Skin epidermis (tissue), 12 donors: ENCODE measurements around the gene HS6ST3.
"Not testable (repeated sequence)": the region's sequence is repeated elsewhere in the genome, so short reads cannot be mapped to it uniquely, and the experiment has no call there.

Experiments used
- H3K27ac ChIP-seq, 21 experiments: fragments of 200-600 bp; sonication (generic) in 11 of 21; one replicate each; pipeline ENCODE4 v1.5.0; 2020; ENCODE audit warnings: mild to moderate bottlenecking in 3 of 21, inconsistent platforms in 2 of 21, moderate library complexity in 2 of 21
- H3K4me3 ChIP-seq, 7 experiments: fragments of 200-600 bp; sonication (generic) in 2 of 7; one replicate each; pipeline ENCODE4 v1.5.0; 2020; ENCODE audit warnings: inconsistent platforms in 2 of 7, mild to moderate bottlenecking in 2 of 7, moderate library complexity in 1 of 7

Gene HS6ST3

GRCh38 chr13:96090240-96091101 lies 564 bp downstream of the HS6ST3 start:
- peak overlapping the region in 1 of 21 experiments; percentile 12 for H3K27ac ChIP-seq

GRCh38 chr13:96091164-96092117 lies 1.5 kb downstream of the HS6ST3 start:
- peak overlapping the region in 1 of 21 experiments; percentile 12 for H3K27ac ChIP-seq
- H3K4me3 ChIP-seq, result peak overlapping the region in 1 of 7 experiments; percentile 40

More at GRCh38 chr13:96090240-96091101, 564 bp downstream of the HS6ST3 start:
- H3K4me3 ChIP-seq, result peak overlapping the region in 6 of 7 experiments; percentile 13 to 40 (median 18)

DNA sequence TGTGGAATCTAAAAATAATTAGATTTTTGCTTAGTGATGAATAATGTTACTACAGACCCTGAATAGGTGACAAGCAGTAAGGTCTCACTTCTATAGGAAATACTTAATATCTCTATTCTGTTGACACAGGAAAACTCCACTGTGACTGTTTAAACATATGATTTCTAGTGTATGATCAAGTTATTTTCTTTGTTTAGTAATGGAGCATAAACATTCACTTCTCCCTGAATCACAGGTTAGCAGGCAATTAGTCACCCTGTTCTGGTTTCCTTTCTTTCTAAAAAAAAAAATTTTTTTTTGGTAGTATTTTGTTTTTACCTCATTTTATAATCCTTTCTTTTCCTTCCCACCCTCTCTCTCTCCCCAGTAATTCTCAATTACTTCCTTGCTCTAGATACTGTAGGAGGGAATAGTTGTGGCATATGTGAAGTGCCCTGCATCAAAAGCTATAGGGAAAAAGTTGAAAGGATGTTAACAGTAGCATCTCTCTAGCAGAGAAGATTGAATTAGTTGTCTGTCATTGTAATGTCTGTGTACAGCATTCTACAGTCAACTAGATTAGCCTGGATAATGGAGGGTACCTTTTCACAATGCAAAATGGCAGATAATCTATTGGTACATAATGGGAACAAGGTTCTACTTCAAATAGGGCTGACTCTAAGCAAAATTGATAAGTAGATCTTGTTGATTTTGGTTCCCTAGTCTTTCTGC lies 3.5 kb downstream of the HS6ST3 start:
- no peak overlapping the region for H3K4me3 ChIP-seq
- H3K27ac ChIP-seq, result no peak overlapping the region

GRCh38 chr13:96100457-96101220 lies 10.7 kb downstream of the HS6ST3 start:
- no peak overlapping the region for H3K4me3 ChIP-seq
- no peak overlapping the region for H3K27ac ChIP-seq

DNA sequence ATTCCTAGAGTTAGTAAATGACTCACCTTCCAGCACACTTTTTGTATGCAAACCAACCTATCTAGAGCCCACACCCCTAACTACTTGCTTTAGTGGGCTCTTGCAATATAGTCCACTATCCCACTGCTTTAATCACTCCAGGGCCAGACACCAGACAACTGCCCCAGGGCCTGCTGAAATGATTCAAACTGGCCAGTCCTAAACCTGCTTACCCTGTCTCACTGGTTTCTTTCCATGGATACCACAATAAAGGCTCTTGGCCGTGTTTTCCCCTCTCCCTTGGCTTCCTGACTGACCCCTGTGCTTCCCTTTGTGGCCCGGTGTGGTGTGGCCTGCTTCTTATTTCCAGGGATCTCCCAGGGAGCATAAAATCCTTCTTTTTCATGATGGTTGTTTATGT lies 14.6 kb downstream of the HS6ST3 start:
- Histone ChIP-seq H3K27ac (no peak overlapping the region), H3K4me3 (no peak overlapping the region)

- H3K27ac ChIP-seq, result not testable (repeated sequence)
Measured at GRCh38 chr13:96108072-96108471, 18.2 kb downstream of the HS6ST3 start.

DNA sequence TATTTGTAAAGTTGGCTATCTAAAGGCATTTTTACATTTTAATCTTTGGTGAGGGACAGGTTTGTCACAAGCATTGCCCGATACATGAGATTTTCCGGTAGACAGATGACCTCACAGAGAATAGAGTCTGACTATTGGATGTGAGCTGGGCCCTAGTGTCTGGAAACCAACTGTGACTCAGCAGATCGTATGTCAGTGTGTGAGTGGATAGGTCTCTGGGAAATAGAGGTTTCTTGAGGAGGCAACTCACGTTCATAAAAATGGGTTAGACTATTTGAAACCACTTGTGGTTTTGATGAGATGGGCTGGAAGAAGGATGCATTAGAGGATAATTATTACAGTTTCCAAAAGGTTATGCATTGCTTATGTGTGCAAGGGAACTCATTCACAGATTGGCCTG lies 19.2 kb downstream of the HS6ST3 start:
- Histone ChIP-seq H3K4me3 (no peak overlapping the region), H3K27ac (no peak overlapping the region)

More at GRCh38 chr13:96108072-96108471, 18.2 kb downstream of the HS6ST3 start:
- H3K4me3 ChIP-seq, result not testable (repeated sequence)

DNA sequence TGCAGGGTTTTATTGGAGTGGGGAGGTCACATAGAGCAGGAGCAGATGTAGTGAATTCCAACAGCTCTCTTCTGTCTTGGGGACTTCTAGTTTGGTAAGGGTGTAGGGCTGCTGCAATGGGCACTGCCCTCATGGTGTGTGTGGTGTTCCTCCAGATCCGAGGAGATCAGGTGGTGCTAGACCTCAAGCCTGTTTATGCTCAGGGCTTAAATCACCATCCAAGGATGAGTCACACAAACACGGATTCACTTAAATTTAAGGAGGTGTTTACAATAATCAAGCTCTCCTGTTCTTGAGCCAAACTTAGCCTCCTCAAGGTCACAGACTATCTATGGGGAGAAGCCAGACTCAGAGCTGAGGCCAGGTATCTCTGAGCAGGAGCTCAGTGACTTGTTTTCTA lies 23.0 kb downstream of the HS6ST3 start:
- Histone ChIP-seq H3K27ac (no peak overlapping the region), H3K4me3 (no peak overlapping the region)

GRCh38 chr13:96115368-96115767 lies 25.5 kb downstream of the HS6ST3 start:
- not testable (repeated sequence) for H3K4me3 ChIP-seq, H3K27ac ChIP-seq

DNA sequence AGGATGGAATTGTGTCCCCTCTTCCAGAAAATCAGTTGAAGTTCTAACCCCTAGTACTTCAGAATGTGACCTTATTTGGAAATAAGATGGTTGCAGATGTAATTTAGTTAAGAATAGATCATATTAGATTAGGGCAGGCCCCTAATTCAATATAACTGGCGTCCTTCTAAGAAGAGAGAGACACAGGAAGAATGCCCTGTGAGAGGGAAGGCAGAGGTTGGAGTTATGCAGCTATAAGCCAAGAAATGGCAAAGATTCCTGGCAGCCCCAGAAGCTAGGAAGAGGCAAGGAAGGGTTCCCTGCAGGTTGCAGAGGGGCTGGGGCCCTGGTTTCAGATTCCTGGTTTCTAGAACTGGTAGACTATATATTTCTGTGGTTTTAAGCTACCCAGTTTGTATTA lies 30.0 kb downstream of the HS6ST3 start:
- Histone ChIP-seq H3K27ac (no peak overlapping the region), H3K4me3 (no peak overlapping the region)

GRCh38 chr13:96130818-96131340 lies 41.0 kb downstream of the HS6ST3 start:
- H3K27ac ChIP-seq, result no peak overlapping the region
- H3K4me3 ChIP-seq, result no peak overlapping the region

DNA sequence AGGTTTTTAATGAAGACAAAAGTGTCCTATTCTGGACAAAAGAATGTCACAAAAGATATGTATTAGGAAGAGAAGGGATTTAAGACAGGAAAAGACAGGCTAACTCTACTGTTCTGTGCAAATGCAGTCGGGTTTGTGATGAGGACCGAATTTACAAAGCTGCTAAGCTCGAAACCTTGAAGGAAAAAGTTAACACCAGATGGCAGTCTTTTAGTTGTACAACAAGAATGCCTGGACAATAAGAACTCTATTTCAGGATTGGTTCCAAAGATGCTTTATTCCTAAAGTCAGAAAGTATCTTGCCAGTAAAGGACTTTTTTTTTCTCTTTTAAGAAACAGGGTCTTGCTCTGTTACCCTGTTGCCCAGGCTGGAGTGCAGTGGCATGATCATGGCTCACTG lies 51.1 kb downstream of the HS6ST3 start:
- no peak overlapping the region for H3K4me3 ChIP-seq
- H3K27ac ChIP-seq, result no peak overlapping the region

GRCh38 chr13:96159725-96160124 lies 69.8 kb downstream of the HS6ST3 start:
- Histone ChIP-seq H3K27ac (no peak overlapping the region), H3K4me3 (no peak overlapping the region)

DNA sequence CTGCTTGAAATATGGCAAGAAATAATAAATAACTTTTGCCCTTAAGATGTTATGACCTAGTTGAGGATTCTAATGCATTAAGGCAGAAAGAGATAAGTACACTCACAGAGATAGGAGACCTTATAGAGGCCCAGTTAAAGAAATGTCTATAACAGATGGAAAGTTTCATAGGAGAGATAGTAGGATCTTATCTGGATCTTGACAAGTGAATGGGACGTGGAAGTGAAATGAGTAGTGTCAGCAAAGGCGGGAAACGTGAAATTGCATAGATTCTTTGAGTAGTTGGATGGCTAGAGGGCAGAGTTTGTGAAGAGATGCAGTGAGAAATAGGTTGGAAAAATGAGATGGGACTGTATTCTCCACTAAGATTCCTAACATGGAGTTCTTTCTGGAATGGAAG lies 71.2 kb downstream of the HS6ST3 start:
- H3K27ac ChIP-seq, result no peak overlapping the region
- H3K4me3 ChIP-seq, result no peak overlapping the region

- Histone ChIP-seq H3K27ac (no peak overlapping the region), H3K4me3 (no peak overlapping the region)
Measured at GRCh38 chr13:96165840-96166239, 75.9 kb downstream of the HS6ST3 start.

GRCh38 chr13:96172066-96172465 lies 82.2 kb downstream of the HS6ST3 start:
- Histone ChIP-seq H3K27ac (no peak overlapping the region), H3K4me3 (no peak overlapping the region)

- Histone ChIP-seq H3K27ac (no peak overlapping the region), H3K4me3 (no peak overlapping the region)
Measured at GRCh38 chr13:96178759-96179158, 88.9 kb downstream of the HS6ST3 start.

DNA sequence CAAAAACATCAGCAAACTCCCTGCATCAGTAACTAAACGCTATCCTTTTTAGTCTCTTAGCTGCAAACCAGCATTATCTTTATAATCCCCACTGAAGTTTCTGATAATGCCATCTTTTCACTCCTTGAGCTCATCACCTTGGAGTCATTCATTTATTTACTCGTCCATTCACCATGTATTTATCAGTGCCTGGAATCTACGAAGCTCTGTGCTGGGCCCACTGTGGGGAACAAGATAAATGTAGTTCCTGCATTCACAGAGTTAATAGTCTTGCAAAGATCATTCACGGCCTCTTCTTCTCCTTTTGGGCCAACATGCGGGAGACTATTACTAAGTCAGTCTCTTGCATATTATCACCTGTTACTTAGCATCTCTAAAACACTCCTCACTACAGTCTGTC lies 89.4 kb downstream of the HS6ST3 start:
- H3K4me3 ChIP-seq, result no peak overlapping the region
- no peak overlapping the region for H3K27ac ChIP-seq

- H3K4me3 ChIP-seq, result no peak overlapping the region
- peak overlapping the region in 2 of 21 experiments; percentile 26 to 73 for H3K27ac ChIP-seq
Measured at GRCh38 chr13:96181911-96182310, 92.0 kb downstream of the HS6ST3 start.
